Right renal cortex interstitium (tissue), 3 donors: Measurements from ENCODE around the gene EFNA4. TPM values are rescaled to one million over a fixed set of nuclear protein-coding genes. Genes with fewer than 3 reads are reported as not detected.

Experiments used
- DNase-seq, 3 donors: peaks; one replicate each; pipeline ENCODE4 v3.0.0-alpha.2; 2013; ENCODE audit warnings: low read depth in 3 of 3, low spot score in 2 of 3
- polyA plus RNA-seq, 3 donors: library from polyadenylated mRNA; unstranded; fragments of 120-200 nt; gene quantifications; one replicate each; pipeline ENCODE4 v1.2.1, GENCODE V29; 2013; ENCODE audit not compliant: insufficient read length in 3 of 3

The EFNA4 gene
- polyA plus RNA-seq, 3 donors: 18.0 to 20.3 (median 18.5) TPM

- DNase-seq: no peak
Measured at GRCh38 chr1:155032886-155033285, 30.7 kb upstream of the EFNA4 start.

DNA sequence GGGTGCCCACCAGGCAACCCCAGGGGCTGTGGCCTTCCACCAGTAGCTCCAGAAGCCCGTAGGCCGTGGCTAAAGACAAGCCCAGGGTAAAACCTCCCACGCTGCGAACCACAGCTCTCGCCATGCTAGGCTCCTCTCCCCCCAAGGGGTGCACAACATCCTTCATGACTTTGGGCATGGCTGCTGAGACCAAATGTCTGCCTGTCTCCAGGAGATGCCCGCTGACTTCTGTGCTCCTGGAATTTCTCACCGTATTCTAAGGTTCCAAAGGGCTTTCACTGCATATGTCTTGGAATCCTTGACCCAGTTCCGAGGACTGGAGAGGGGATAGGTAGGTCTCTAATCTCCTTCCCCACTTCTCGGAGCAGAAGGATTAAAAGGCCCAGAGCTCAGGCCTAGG is 30.0 kb upstream of the EFNA4 start, which contains the start of the genes DCST1 and DCST2:
Gene DCST1, plus strand, starts transcription at position 301 of the 400 bp plus-strand sequence. CDS start 213 bp downstream, outside the sequence.
Gene DCST2, minus strand, starts transcription at position 258 of the 400 bp plus-strand sequence. Its CDS starts 80 bp downstream, at position 178.
- no peak for DNase-seq

- no peak for DNase-seq
Measured at GRCh38 chr1:155034318-155035208, 29.0 kb upstream of the EFNA4 start.

GRCh38 chr1:155035936-155036335 is 27.6 kb upstream of the EFNA4 start:
- DNase-seq: no peak

GRCh38 chr1:155037043-155037442 is 26.5 kb upstream of the EFNA4 start:
- DNase-seq: no peak

GRCh38 chr1:155037851-155038441 is 25.6 kb upstream of the EFNA4 start:
- no peak for DNase-seq

GRCh38 chr1:155038602-155039307 is 24.8 kb upstream of the EFNA4 start:
- no peak for DNase-seq

DNA sequence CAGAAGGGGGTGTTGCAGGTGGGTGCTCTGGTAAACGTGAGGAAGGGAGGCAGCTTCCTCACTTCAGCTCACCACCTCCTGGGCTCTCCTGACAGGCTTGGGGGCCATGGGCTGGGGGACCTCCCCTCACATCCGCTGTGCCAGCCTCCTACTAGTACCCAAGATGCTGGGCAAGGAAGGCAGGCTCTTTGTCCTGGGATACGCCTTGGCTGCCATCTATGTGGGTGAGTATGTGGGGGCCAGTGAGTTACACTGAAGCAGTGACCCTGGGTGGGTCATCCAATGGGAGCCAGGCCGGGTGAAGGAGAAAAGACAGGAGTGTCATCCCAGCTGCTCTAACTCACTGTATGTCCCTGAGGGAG is 24.3 kb upstream of the EFNA4 start:
- no peak for DNase-seq

DNA sequence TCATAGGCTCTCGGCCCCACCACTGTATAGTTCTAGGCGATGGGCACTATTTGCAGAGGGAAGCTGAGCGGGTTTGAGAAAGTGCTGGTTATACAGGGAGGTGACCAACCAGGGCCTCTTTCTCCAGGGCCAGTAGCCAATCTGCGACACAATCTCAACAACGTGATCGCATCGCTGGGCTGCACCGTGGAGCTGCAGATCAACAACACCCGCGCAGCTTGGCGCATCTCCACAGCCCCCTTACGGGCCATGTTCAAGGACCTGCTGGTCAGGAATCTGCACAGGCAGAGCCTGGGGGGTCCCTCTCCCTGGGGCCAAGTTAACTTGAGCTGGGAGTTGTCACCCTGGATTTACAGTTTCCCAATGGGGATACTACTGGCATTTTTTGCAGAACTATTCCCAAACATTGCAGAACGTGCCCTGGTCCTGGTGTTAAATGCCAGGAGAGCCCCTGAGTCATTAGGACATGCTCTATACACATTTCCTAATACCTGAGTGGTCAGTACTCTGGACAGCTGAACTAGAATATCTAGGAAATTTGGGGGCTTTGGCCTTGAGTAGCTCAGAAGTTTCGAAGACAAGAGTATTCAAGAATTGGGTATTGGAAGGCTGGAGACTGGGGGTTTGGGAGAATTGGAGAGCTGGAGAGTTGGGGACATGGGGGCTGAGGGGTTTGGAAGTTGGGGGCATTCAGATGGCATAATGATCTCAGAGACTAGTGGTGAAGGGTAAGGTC is 23.0 kb upstream of the EFNA4 start:
- no peak for DNase-seq

GRCh38 chr1:155042789-155043188 is 20.8 kb upstream of the EFNA4 start:
- DNase-seq: no peak

GRCh38 chr1:155043301-155043702 is 20.2 kb upstream of the EFNA4 start:
- DNase-seq: no peak

DNA sequence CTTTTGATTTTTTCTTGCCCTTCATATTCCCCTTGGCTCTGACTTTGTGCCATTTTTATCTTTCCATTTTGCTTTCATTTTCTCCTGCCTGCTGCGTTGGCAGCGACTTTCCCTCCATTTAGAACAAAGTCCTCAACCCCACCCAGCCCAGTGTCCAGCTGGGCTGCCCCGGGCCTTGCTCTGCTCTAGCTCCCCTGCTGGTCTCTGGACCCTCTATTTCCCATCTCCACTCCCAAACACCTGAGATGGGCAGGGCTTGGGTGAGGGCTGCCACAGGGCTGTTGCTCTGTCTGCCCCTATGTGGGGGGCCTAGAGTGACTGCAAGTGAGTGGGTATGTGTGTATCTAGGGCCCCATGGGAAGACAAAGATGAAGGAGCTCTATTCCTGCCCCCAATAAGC is 19.7 kb upstream of the EFNA4 start:
- DNase-seq: no peak

GRCh38 chr1:155044365-155044764 is 19.2 kb upstream of the EFNA4 start:
- DNase-seq: no peak

GRCh38 chr1:155044812-155045657 is 18.5 kb upstream of the EFNA4 start:
- DNase-seq: no peak

DNA sequence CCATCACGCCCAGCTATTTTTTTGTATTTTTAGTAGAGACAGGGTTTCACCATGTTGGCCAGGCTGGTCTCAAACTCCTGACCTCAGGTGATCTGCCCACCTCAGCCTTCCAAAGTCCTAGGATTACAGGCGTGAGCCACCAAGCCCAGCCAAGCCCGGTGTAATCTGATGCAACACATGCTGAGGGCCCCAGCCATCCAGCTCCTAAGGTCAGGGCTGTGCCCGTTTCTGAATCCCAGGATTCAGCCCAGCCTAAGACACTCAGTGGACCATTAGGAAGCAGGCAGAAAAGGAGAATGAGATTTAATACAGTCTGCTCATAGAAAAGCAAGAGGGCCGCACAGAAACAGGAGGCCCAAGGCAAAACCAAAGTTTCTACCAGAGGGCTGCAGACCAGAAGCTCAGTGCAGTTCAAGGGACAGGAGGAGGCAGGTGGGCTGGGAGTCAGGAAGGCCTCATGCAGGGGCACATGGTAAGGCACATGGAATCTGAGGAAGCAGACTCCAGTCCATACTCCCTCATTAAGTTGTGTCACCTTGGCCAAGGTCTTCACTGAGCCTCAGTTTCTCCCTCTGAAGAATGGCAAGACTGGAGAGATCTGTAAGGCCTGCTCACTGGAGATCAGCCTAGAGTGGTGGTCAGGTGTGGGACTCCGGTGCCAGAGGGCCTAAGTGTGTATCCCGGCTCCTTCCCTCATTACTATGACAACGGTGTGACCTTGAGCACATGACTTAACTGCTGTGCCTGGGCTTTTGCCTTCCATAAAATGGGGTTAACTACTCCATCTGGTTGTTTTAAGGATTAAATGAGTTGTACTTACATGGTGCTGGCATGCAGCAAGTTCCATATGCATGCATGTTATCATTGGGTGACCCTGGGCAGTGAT is 14.8 kb upstream of the EFNA4 start:
- no peak for DNase-seq

DNA sequence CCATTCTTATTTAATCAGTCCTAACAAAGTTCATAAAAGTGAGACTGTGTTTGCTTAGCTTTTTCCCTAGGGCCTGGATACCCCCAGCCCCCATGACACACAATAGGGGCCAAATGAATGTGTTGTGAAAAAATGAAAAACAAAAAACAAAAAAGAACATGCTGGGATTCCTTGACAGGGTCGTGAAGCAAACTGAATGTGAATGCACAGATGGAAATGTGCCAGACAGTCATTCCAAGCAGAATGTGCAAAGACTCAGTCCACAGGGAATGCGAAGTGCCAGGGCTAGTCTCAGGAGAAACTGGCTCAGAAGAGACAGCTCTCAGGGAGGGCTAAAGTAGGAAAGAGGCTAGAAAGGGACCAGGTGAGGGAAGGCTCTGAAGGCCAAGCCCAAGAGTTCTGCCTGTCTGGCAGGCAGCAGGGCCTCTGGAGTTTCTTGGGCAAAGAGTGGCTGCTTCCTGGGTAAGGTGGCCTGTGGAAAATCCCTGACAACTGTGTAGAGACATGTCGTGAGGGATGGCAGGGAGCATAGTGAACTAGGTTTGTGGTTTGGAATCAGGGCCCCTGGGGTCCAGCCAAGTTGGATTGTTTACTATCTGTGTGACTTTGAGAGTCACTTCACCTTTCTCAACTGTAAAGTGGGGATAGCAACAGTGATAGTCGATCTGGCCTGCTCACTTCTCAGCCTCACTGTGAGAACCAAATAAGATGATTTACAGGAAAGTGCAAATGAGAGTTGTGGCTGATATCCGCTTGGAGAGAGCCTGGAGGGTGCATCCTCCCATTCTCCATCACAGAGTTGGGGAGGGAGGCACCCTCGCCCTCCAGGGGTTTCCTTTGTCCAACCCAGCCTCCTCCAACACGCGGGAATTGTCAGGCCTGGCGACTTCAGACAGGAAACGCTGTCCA is 13.6 kb upstream of the EFNA4 start:
- no peak for DNase-seq

GRCh38 chr1:155050560-155051341 is 12.8 kb upstream of the EFNA4 start, which contains the start of gene ADAM15:
TSS of gene ADAM15 (plus strand) at chr1:155051316. CDS start at chr1:155051387, 71 bp downstream.
- DNase-seq: no peak
